CD14-positive monocyte (primary cell): ENCODE results near the gene BRI3. TPM values are rescaled to one million over a fixed set of nuclear protein-coding genes. Genes with fewer than 3 reads are reported as not detected.

Source experiments
- DNase-seq, 3 donors: peaks; one replicate each; pipeline ENCODE4 v3.0.0-alpha.2; 2011 to 2022
- H2AFZ ChIP-seq: 2 replicates; pipeline ENCODE4 v1.6.0; 2012; ENCODE audit warnings: mild to moderate bottlenecking, low read depth, low read length, inconsistent platforms; ENCODE audit not compliant: insufficient read depth, poor library complexity, severe bottlenecking
- H3K27ac ChIP-seq, 2 donors: 1 replicate in 1 of 2; 2 replicates in 1 of 2; pipeline ENCODE4 v1.5.1; 2012 to 2013; ENCODE audit warnings: low read length in 2 of 2, control low read depth in 1 of 2, inconsistent platforms in 1 of 2, low read depth in 1 of 2, mild to moderate bottlenecking in 1 of 2
- H3K27me3 ChIP-seq, 2 donors: one replicate each; pipeline versions ENCODE4 v1.6.0 to v1.6.1; 2011 to 2013; ENCODE audit warnings: low read length in 2 of 2; ENCODE audit not compliant: control insufficient read depth in 2 of 2, insufficient read depth in 2 of 2
- H3K36me3 ChIP-seq, 2 donors: replicated peaks in 1 of 2; 1 replicate in 1 of 2; 2 replicates in 1 of 2; pipeline versions ENCODE4 v1.5.1 to v1.6.1; 2012 to 2013; ENCODE audit warnings: low read length in 2 of 2, control low read depth in 1 of 2, inconsistent platforms in 1 of 2, mild to moderate bottlenecking in 1 of 2; ENCODE audit not compliant: insufficient read depth in 2 of 2, control insufficient read depth in 1 of 2
- H3K4me1 ChIP-seq, 2 donors: 1 replicate in 1 of 2; 2 replicates in 1 of 2; pipeline versions ENCODE4 v1.5.1 to v1.6.1; 2012 to 2013; ENCODE audit warnings: low read length in 2 of 2, control low read depth in 1 of 2, inconsistent platforms in 1 of 2, mild to moderate bottlenecking in 1 of 2, moderate library complexity in 1 of 2; ENCODE audit not compliant: insufficient read depth in 2 of 2, control insufficient read depth in 1 of 2
- H3K4me2 ChIP-seq: replicated peaks from 2 replicates; pipeline ENCODE3; 2012; ENCODE audit warnings: low read length, moderate library complexity, mild to moderate bottlenecking; ENCODE audit not compliant: poor library complexity, severe bottlenecking; ENCODE audit errors: extremely low read depth
- H3K4me3 ChIP-seq, 3 experiments: fragments of 200-600 bp in 1 of 3; sonication (generic) in 1 of 3; replicated peaks in 1 of 3; 1 replicate in 2 of 3; 2 replicates in 1 of 3; pipeline ENCODE4 v1.5.1; 2011 to 2013; ENCODE audit warnings: low read length in 3 of 3, mild to moderate bottlenecking in 3 of 3, control low read depth in 2 of 3, low read depth in 2 of 3, inconsistent platforms in 1 of 3, moderate library complexity in 1 of 3
- H3K79me2 ChIP-seq: 2 replicates; pipeline ENCODE4 v1.6.0; 2012; ENCODE audit warnings: mild to moderate bottlenecking, control low read depth, inconsistent platforms, low read length, moderate library complexity; ENCODE audit not compliant: insufficient read depth
- H3K9ac ChIP-seq: 2 replicates; pipeline ENCODE4 v1.6.0; 2017; ENCODE audit warnings: low read length, mild to moderate bottlenecking; ENCODE audit not compliant: insufficient read depth, poor library complexity, severe bottlenecking
- H3K9me3 ChIP-seq, 2 donors: replicated peaks in 1 of 2; 1 replicate in 1 of 2; 2 replicates in 1 of 2; pipeline versions ENCODE4 v1.5.1 to v1.6.1; 2012 to 2013; ENCODE audit warnings: low read length in 2 of 2, control low read depth in 1 of 2; ENCODE audit not compliant: control insufficient read depth in 1 of 2, insufficient read depth in 1 of 2
- H4K20me1 ChIP-seq: 2 replicates; pipeline ENCODE4 v1.6.0; 2012; ENCODE audit warnings: mild to moderate bottlenecking, low read length, control low read depth, moderate library complexity; ENCODE audit not compliant: insufficient read depth
- H3K27ac Mint-ChIP-seq, 7 donors: one replicate each; pipeline ENCODE4 v1.8.0; 2020; ENCODE audit warnings: mild to moderate bottlenecking in 7 of 7, mixed read lengths in 7 of 7, moderate library complexity in 6 of 7, inconsistent platforms in 2 of 7
- H3K27me3 Mint-ChIP-seq, 3 donors: one replicate each; pipeline ENCODE4 v1.8.0; 2021 to 2022; ENCODE audit warnings: low read depth in 3 of 3, mild to moderate bottlenecking in 3 of 3, mixed read lengths in 3 of 3, moderate library complexity in 3 of 3, inconsistent platforms in 1 of 3
- H3K36me3 Mint-ChIP-seq, 2 donors: one replicate each; pipeline ENCODE4 v1.8.0; 2020; ENCODE audit warnings: mixed read lengths in 2 of 2, inconsistent platforms in 1 of 2, mild to moderate bottlenecking in 1 of 2
- H3K4me1 Mint-ChIP-seq: one replicate; pipeline ENCODE4 v1.8.0; 2020; ENCODE audit warnings: mild to moderate bottlenecking, mixed read lengths
- H3K4me3 Mint-ChIP-seq, 2 donors: one replicate each; pipeline ENCODE4 v1.8.0; 2020; ENCODE audit warnings: mild to moderate bottlenecking in 2 of 2, mixed read lengths in 2 of 2, moderate library complexity in 1 of 2
- H3K9me3 Mint-ChIP-seq, 7 donors: one replicate each; pipeline ENCODE4 v1.8.0; 2020 to 2022; ENCODE audit warnings: mixed read lengths in 7 of 7, mild to moderate bottlenecking in 6 of 7, moderate library complexity in 6 of 7, inconsistent platforms in 2 of 7
- WGBS: methylation state at CpG from one replicate; pipeline ENCODE4 v1.1.5; 2013; ENCODE audit warnings: missing lambda C conversion rate; ENCODE audit not compliant: insufficient coverage; 5-methylcytosine and 5-hydroxymethylcytosine counted together
- intact Hi-C, 2 donors: fragments of 100-400 bp; cut with micrococcal nuclease; formaldehyde crosslinking; loops; one replicate each; pipeline versions ENCODE4 v1.15.0 to v1.15.1; 2023
- polyA plus RNA-seq, 3 donors: library from polyadenylated mRNA; depleted of rRNA in 1 of 3; unstranded in 2 of 3; stranded (reverse) in 1 of 3; fragments of 300-500 nt in 2 of 3; fragments of >200 nt in 1 of 3; fragmentation: Illumina TruSeq in 2 of 3; gene quantifications; 1 replicate in 2 of 3; 2 replicates in 1 of 3; pipeline ENCODE4 v1.2.3, GENCODE V29; 2012 to 2021
- TF ChIP-seq, protein P1 (sequence below): fragments of 200-600 bp; IDR thresholded peaks from one replicate; pipeline ENCODE4 v1.8.0; 2022; ENCODE audit warnings: antibody characterized with exemption, mild to moderate bottlenecking

Gene BRI3
- polyA plus RNA-seq, 3 donors = 120 to 273 (median 149) TPM

DNA sequence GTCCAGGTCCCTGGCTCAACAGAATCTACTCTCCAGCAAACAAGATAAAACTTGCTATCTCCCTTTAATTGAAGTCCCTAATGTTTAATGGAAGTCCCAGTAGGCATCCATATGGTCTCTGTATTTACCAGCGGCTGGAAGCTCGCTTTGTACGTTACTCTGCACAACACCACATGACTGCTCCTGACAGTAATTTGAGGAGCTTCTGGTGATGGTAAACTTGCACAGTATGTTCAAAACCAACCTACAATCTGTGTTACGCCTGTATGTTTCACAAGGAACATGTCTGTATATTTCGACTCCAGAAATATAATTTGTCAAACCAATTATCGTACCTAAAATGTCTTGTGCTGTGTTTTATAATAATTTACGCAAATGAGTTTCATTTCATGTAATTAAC lies 25.1 kb upstream of the BRI3 start:
- peaks cover 24% of the 10 kb centered on the region for H4K20me1 ChIP-seq
- H3K36me3 Mint-ChIP-seq = peaks cover 28 to 52% of the 10 kb centered on the region in 2 donors

DNA sequence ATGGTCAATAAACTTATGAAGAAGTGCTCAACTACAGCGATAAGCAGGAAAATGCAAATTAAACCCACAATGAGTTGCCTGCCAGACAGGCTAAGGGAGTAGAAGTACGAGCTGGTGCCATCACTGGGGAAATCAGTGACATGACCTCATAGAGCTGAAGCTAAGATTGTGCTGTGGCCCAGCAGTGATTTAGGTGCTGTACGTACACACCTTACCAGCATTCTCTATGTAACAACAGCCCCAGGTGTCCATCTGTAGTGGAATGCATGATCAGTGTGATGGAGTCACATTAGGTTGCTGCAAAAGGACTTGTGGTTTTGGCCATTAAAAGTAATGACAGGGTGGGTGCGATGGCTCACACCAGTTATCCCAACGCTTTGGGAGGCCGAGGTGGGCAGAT lies 23.8 kb upstream of the BRI3 start:
- Histone ChIP-seq H2AFZ (no peak overlapping the region), H3K79me2 (peaks cover 26% of the 10 kb centered on the region), H3K4me3 (no peak overlapping the region), H3K36me3 (peaks cover 23 to 42% of the 10 kb centered on the region in 2 donors), H3K27me3 (no peaks in the 10 kb centered on the region), H3K9ac (no peak overlapping the region), H3K9me3 (no peaks in the 10 kb centered on the region), H3K4me2 (no peak overlapping the region), H3K4me1 (peaks cover 8 to 9% of the 10 kb centered on the region in 2 donors), H4K20me1 (peaks cover 26% of the 10 kb centered on the region), H3K27ac (no peak overlapping the region)
- Mint-ChIP-seq H3K9me3 (peaks cover 0 to 4% (median 0%) of the 10 kb centered on the region in 7 donors), H3K27me3 (peaks cover 0 to 3% (median 0%) of the 10 kb centered on the region in 3 donors), H3K27ac (peak overlapping the region in 1 of 7 donors; percentile 44), H3K4me1 (peaks cover 15% of the 10 kb centered on the region), H3K4me3 (no peak overlapping the region), H3K36me3 (peaks cover 31 to 63% of the 10 kb centered on the region in 2 donors)
- WGBS = 85% methylated on average over 5 of the region's 6 CpGs
- intact Hi-C loops = loop anchor here in 1 of 2 donors (10.0 kb wide), 1 partner anchor 123 kb away; no protein-coding TSS in a partner anchor
- DNase-seq = no peak
- TF ChIP-seq, protein P1, sequence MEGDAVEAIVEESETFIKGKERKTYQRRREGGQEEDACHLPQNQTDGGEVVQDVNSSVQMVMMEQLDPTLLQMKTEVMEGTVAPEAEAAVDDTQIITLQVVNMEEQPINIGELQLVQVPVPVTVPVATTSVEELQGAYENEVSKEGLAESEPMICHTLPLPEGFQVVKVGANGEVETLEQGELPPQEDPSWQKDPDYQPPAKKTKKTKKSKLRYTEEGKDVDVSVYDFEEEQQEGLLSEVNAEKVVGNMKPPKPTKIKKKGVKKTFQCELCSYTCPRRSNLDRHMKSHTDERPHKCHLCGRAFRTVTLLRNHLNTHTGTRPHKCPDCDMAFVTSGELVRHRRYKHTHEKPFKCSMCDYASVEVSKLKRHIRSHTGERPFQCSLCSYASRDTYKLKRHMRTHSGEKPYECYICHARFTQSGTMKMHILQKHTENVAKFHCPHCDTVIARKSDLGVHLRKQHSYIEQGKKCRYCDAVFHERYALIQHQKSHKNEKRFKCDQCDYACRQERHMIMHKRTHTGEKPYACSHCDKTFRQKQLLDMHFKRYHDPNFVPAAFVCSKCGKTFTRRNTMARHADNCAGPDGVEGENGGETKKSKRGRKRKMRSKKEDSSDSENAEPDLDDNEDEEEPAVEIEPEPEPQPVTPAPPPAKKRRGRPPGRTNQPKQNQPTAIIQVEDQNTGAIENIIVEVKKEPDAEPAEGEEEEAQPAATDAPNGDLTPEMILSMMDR = no peak

More for the DNA sequence above, 25.1 kb upstream of the BRI3 start:
- Histone ChIP-seq H3K9me3 (no peaks in the 10 kb centered on the region), H3K4me3 (no peak overlapping the region), H3K27me3 (no peaks in the 10 kb centered on the region), H3K27ac (no peak overlapping the region), H2AFZ (no peak overlapping the region), H3K36me3 (peaks cover 18 to 37% of the 10 kb centered on the region in 2 donors), H3K79me2 (peaks cover 37% of the 10 kb centered on the region), H3K9ac (no peak overlapping the region), H3K4me2 (no peak overlapping the region), H3K4me1 (peaks cover 16 to 18% of the 10 kb centered on the region in 2 donors)
- intact Hi-C loops = loop anchor here in 1 of 2 donors (10.0 kb wide), 1 partner anchor 122 kb away; no protein-coding TSS in a partner anchor
- Mint-ChIP-seq H3K9me3 (peaks cover 0 to 4% (median 0%) of the 10 kb centered on the region in 7 donors), H3K4me3 (no peak overlapping the region), H3K27ac (peak overlapping the region in 1 of 7 donors; percentile 68), H3K27me3 (peaks cover 0 to 3% (median 0%) of the 10 kb centered on the region in 3 donors), H3K4me1 (peaks cover 21% of the 10 kb centered on the region)
- TF ChIP-seq, protein P1 = no peak
- no peak for DNase-seq
- WGBS = no CpG with 5 or more reads among the region's 7 CpGs
